GM20431 (cell line): ENCODE measurements around the gene SMAD2.

ENCODE experiments used
- in situ Hi-C: fragments of 300-500 bp; cut with MseI, MboI; formaldehyde crosslinking; loops from one replicate; pipeline ENCODE4 v1.15.0; 2020; ENCODE audit warnings: low sequenced_read_pairs; ENCODE audit not compliant: unreplicated experiment

The SMAD2 gene

GRCh38 chr18:47932603-47933002 lies 2.1 kb upstream of the SMAD2 start:
- in situ Hi-C loops: no loop called here

GRCh38 chr18:47932190-47932589 lies 1.7 kb upstream of the SMAD2 start:
- in situ Hi-C loops: no loop called here

- in situ Hi-C loops: no loop called here
Observed at GRCh38 chr18:47931718-47932103, 1.3 kb upstream of the SMAD2 start.

GRCh38 chr18:47930931-47931717 lies 665 bp upstream of the SMAD2 start:
- in situ Hi-C loops: no loop called here

- in situ Hi-C loops: no loop called here
Observed at GRCh38 chr18:47929681-47930198, 719 bp downstream of the SMAD2 start.

- in situ Hi-C loops: no loop called here
Observed at GRCh38 chr18:47928466-47928865, 2.0 kb downstream of the SMAD2 start.

GRCh38 chr18:47926101-47926850 lies 4.2 kb downstream of the SMAD2 start:
- in situ Hi-C loops: no loop called here

GRCh38 chr18:47919916-47920315 lies 10.5 kb downstream of the SMAD2 start:
- in situ Hi-C loops: no loop called here

- in situ Hi-C loops: no loop called here
Observed at GRCh38 chr18:47917923-47918610, 12.4 kb downstream of the SMAD2 start.

GRCh38 chr18:47915930-47916329 lies 14.5 kb downstream of the SMAD2 start:
- in situ Hi-C loops: no loop called here

- in situ Hi-C loops: no loop called here
Observed at GRCh38 chr18:47915229-47915628, 15.2 kb downstream of the SMAD2 start.

- in situ Hi-C loops: no loop called here
Observed at GRCh38 chr18:47912794-47913585, 17.5 kb downstream of the SMAD2 start.

- in situ Hi-C loops: no loop called here
Observed at GRCh38 chr18:47912343-47912742, 18.1 kb downstream of the SMAD2 start.

GRCh38 chr18:47911877-47912276 lies 18.6 kb downstream of the SMAD2 start:
- in situ Hi-C loops: no loop called here

GRCh38 chr18:47909484-47909883 lies 21.0 kb downstream of the SMAD2 start:
- in situ Hi-C loops: no loop called here

- in situ Hi-C loops: no loop called here
Observed at GRCh38 chr18:47908592-47908991, 21.9 kb downstream of the SMAD2 start.

- in situ Hi-C loops: no loop called here
Observed at GRCh38 chr18:47906408-47906807, 24.1 kb downstream of the SMAD2 start.

- in situ Hi-C loops: no loop called here
Observed at GRCh38 chr18:47903809-47904208, 26.6 kb downstream of the SMAD2 start.

GRCh38 chr18:47901624-47902362 lies 28.7 kb downstream of the SMAD2 start:
- in situ Hi-C loops: no loop called here
